Skeletal muscle tissue (tissue), 4 donors: ENCODE results near the gene CDH23. TPM values are rescaled to one million over a fixed set of nuclear protein-coding genes. Genes with fewer than 3 reads are reported as not detected.

Experiments used
- H3K27ac ChIP-seq: one replicate; pipeline ENCODE4 v1.7.0; 2013; ENCODE audit warnings: mild to moderate bottlenecking, low read depth, low read length, inconsistent platforms
- H3K27me3 ChIP-seq, 3 donors: one replicate each; pipeline ENCODE4 v1.7.0; 2013; ENCODE audit warnings: low read length in 3 of 3; ENCODE audit not compliant: control insufficient read depth in 3 of 3, insufficient read depth in 3 of 3
- H3K36me3 ChIP-seq, 3 donors: one replicate each; pipeline ENCODE4 v1.7.0; 2013; ENCODE audit warnings: low read length in 3 of 3; ENCODE audit not compliant: control insufficient read depth in 3 of 3, insufficient read depth in 3 of 3
- H3K4me1 ChIP-seq, 3 donors: one replicate each; pipeline ENCODE4 v1.7.0; 2013; ENCODE audit warnings: low read length in 3 of 3, mild to moderate bottlenecking in 3 of 3; ENCODE audit not compliant: control insufficient read depth in 3 of 3, insufficient read depth in 3 of 3
- H3K4me3 ChIP-seq, 3 donors: one replicate each; pipeline ENCODE4 v1.7.0; 2013; ENCODE audit warnings: low read length in 3 of 3
- H3K9ac ChIP-seq, 3 donors: one replicate each; pipeline ENCODE4 v1.7.0; 2013; ENCODE audit warnings: low read length in 3 of 3, mild to moderate bottlenecking in 3 of 3, moderate library complexity in 2 of 3, low read depth in 1 of 3
- H3K9me3 ChIP-seq, 3 donors: one replicate each; pipeline ENCODE4 v1.7.0; 2013; ENCODE audit warnings: low read length in 3 of 3; ENCODE audit not compliant: control insufficient read depth in 3 of 3
- total RNA-seq: library from RNA; depleted of rRNA; stranded (reverse); fragments of >200 nt; gene quantifications from one replicate; pipeline ENCODE4 v1.2.3, GENCODE V29; 2014
- donor health status: Osteomylitis.

Gene CDH23
- total RNA-seq, 1 donor from 2014 or later, result 3.7 TPM

DNA sequence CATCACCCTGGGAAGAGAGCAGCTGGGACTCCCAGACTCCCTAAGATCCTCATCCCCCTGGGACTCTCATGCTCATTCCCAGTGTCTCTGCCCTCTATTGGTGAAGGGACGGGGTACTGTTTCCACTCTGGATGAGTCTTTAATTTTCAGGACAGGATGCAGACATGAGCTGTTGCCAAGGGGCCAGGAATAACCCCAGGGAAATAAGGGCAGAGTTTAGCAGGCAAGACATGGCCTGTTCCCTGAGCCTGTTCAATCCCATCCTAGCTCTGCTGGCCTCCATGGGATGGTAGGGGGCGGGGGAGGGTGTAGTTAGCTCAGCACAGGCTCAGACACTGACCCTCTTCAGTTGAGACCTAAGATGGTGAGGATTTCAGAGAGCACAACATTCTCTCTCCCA lies 308.9 kb downstream of the CDH23 start:
- Histone ChIP-seq H3K36me3 (no peaks in the 10 kb centered on the region), H3K4me3 (no peak overlapping the region), H3K27ac (no peak overlapping the region), H3K9ac (peak overlapping the region in 1 of 3 donors; percentile 25), H3K9me3 (no peaks in the 10 kb centered on the region), H3K27me3 (no peaks in the 10 kb centered on the region), H3K4me1 (peaks cover 17 to 19% (median 18%) of the 10 kb centered on the region in 3 donors)

DNA sequence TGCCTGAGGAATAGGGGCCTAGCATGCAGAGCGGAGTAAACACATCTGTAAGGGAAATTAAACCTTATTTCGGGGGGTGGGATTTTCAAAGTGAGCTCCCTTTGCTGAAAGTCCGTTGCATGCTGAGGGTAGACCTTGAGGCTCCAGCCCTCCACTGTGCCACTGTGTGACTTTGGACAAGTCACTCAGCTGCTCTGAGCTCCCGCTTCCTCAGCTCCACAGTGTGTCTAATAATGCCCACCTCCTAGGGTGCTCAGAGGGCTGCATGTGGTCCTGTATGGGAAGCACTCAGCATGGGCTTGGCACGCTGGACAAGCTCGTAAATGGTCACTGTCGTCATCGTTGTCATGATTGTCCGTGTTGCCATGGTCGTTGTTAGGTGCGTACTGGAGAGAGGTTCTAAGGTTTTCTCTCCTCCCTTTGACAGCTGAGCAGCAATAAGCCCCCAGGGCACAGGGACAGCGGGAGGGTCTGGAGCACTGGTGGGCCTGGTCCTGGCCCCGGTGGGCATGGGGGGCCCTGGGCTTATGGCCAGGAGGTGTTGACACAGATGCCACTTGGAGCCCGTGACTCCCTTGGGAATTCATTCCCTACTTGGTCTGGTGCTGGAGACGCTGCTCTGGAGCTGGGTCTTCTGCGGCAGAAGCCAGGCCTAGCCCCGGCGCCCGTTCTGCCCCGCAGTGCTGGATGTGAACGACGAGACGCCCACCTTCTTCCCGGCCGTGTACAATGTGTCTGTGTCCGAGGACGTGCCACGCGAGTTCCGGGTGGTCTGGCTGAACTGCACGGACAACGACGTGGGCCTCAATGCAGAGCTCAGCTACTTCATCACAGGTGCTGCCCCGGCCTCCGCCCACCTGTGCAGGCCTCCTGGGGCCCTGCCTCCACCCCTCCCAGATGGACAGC lies 309.7 kb downstream of the CDH23 start:
- H3K9me3 ChIP-seq, result no peaks in the 10 kb centered on the region
- no peaks in the 10 kb centered on the region for H3K27me3 ChIP-seq
- H3K4me3 ChIP-seq, result no peak overlapping the region
- H3K9ac ChIP-seq, result peak overlapping the region in 1 of 3 donors; percentile 25
- H3K4me1 ChIP-seq, result peaks cover 8 to 10% (median 9%) of the 10 kb centered on the region in 3 donors
- no peak overlapping the region for H3K27ac ChIP-seq
- H3K36me3 ChIP-seq, result no peaks in the 10 kb centered on the region

DNA sequence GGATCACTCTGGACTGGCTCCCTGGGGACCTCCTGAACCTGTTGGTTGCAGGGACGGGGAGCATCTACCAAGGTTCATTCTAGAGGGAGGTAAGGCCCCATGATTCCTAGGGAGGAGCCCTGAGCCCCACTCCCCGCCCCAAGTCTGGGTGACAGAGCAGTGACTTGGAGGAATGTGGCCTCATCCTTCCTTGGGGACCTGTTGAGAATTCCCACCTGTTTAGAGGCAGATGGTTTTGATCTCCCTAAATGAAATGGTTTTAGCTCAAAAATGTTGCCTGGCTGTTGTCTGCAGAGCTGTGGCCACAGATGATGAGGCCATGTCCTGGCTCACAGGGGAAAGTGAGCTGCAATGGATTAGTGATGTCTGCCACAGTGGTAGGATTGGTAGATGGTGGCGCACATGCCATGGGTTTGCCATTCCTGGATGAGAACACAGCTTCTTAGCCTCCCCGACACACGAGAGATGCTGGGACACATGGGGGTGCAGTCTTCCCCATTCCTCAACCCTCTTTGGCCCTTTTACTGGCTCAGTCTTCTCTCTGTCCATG lies 310.6 kb downstream of the CDH23 start:
- Histone ChIP-seq H3K9ac (no peak overlapping the region), H3K4me1 (peaks cover 8 to 9% (median 9%) of the 10 kb centered on the region in 3 donors), H3K27ac (no peak overlapping the region), H3K9me3 (no peaks in the 10 kb centered on the region), H3K4me3 (no peak overlapping the region), H3K27me3 (no peaks in the 10 kb centered on the region), H3K36me3 (no peaks in the 10 kb centered on the region)

DNA sequence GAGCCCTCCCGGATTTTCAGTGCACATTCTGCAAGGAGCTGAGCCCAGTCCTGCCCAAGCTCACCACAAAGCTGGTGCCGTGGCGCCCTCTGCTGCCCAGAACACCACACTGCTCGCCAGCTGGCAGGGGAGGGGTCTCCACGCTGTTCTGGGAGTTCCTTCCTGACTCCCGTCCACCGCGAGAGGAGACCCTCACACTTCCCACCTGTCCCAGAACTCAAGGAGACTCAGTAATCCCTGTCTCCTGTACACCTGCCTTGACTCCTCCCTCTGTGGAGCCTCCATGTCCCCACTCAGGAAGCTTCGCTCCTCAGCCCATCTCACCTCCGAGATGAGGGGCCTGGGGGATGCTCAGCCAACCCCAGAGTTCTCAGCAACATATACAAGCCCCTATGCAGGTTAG lies 311.6 kb downstream of the CDH23 start:
- Histone ChIP-seq H3K4me3 (no peak overlapping the region), H3K27me3 (no peaks in the 10 kb centered on the region), H3K36me3 (no peaks in the 10 kb centered on the region), H3K27ac (no peak overlapping the region), H3K4me1 (peaks cover 16 to 18% (median 17%) of the 10 kb centered on the region in 3 donors), H3K9ac (no peak overlapping the region), H3K9me3 (no peaks in the 10 kb centered on the region)

DNA sequence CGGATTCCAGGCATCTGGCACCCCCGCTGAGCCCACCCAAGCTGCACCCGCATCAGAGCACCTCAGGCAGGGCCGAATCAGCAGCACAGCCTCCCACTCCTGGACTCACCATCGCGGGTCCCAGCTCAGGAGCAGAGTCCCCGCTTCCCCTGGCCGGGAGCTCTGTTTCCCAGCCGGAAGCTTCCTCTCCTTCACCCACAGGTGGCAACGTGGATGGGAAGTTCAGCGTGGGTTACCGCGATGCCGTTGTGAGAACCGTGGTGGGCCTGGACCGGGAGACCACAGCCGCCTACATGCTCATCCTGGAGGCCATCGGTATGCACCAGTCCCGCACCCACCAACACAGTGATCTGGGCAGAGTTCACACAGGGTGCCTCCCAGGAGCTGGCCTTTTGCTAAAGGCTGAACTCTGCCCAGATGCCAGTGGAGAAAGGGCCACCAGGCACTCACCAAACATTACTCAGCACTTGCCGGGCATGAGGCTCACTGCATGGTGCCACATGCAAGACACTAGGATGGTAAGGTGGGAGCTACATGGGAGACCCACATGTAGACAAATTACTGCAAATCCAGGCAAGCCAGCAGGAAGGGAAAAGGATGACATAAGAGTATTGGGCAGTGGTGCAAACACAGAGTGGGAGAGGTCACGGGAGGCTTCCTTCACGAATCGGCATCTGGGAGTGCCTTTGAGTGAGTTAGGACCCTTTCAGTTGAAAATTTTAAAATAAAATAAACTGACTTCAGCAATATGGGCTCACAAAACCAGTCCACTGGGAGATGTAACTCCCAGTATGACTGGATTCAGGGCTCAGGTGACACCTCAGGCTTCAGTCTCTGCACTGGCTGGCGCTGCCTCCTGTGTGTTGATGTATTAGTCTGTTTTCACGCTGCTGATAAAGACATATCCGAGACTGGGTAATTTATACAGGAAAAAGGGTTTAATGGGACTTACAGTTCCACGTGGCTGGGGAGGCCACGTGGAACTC lies 312.5 kb downstream of the CDH23 start:
- peaks cover 24 to 27% (median 25%) of the 10 kb centered on the region in 3 donors for H3K4me1 ChIP-seq
- no peaks in the 10 kb centered on the region for H3K27me3 ChIP-seq
- no peaks in the 10 kb centered on the region for H3K36me3 ChIP-seq
- no peak overlapping the region for H3K9ac ChIP-seq
- no peaks in the 10 kb centered on the region for H3K9me3 ChIP-seq
- H3K4me3 ChIP-seq, result no peak overlapping the region
- H3K27ac ChIP-seq, result no peak overlapping the region

DNA sequence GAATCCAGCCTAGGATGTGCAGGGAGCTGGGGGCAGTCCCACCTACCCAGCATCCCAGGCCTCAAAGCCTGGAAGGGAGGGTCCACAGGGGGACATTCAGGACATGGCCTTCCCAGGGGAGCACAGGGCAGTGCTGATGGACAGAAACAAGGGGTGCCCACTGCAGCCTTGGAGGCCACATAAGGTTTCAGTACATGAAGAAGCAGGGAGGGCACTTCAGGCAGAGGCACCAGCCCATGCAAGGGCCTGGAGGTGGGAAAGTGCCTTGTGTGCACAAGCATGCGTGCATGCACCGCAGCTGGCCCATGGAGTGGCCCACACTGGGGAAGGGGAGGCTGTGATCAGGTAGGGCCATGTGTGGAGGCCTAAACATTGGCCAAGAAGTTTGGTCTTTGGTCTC lies 313.8 kb downstream of the CDH23 start:
- no peaks in the 10 kb centered on the region for H3K36me3 ChIP-seq
- H3K27me3 ChIP-seq, result no peaks in the 10 kb centered on the region
- no peak overlapping the region for H3K27ac ChIP-seq
- no peak overlapping the region for H3K4me3 ChIP-seq
- H3K9me3 ChIP-seq, result no peaks in the 10 kb centered on the region
- H3K9ac ChIP-seq, result no peak overlapping the region
- peaks cover 37 to 40% (median 37%) of the 10 kb centered on the region in 3 donors for H3K4me1 ChIP-seq

DNA sequence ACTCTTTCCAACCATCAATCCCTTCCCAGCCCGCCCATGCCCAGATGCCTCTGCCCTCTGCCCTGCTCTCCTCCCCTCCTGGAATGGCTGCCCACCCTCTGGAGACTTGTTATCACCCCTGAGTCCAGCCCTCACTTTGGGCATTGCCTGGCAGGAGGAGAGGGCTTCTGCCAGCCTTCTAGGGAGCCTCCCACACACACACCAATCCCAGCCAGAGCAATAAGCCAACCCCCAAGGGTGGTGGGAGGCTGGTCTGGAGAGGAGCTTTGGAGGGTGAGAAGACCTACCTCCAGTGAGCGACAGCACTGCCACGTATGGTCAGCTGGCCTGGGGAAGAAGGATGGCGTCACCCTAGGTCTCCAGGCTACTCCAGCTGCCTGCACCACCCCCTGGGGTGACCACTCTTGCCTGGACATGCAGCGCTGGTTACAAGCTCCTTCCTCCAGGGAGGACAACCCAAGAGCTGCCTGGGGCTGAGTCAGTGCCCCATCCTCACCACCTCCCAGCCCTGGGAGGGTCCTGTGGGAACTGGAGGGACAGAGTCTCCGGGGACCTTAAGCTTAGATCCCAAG lies 314.4 kb downstream of the CDH23 start:
- peaks cover 37 to 42% (median 39%) of the 10 kb centered on the region in 3 donors for H3K4me1 ChIP-seq
- no peak overlapping the region for H3K4me3 ChIP-seq
- H3K9ac ChIP-seq, result no peak overlapping the region
- H3K36me3 ChIP-seq, result no peaks in the 10 kb centered on the region
- no peak overlapping the region for H3K27ac ChIP-seq
- no peaks in the 10 kb centered on the region for H3K27me3 ChIP-seq
- no peaks in the 10 kb centered on the region for H3K9me3 ChIP-seq

DNA sequence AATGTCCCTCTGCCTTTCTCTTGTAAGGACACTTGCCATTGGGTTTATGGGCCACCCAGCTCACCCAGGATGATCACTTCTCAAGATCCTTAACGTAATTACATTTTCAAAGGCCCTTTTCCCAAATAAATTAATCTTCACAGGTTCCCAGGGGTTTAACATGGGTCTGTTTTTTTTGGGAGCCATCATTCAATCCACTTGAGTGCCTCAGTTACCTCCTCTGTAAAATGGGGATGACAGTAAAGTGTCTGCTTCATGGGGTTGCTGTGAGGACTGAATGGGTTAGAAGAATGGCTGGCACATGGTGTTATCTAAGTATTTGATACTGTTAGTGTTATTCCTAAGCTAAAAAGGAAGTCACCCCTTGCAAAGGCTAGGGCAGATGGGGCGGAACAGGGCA lies 315.4 kb downstream of the CDH23 start:
- peaks cover 37 to 42% (median 39%) of the 10 kb centered on the region in 3 donors for H3K4me1 ChIP-seq

DNA sequence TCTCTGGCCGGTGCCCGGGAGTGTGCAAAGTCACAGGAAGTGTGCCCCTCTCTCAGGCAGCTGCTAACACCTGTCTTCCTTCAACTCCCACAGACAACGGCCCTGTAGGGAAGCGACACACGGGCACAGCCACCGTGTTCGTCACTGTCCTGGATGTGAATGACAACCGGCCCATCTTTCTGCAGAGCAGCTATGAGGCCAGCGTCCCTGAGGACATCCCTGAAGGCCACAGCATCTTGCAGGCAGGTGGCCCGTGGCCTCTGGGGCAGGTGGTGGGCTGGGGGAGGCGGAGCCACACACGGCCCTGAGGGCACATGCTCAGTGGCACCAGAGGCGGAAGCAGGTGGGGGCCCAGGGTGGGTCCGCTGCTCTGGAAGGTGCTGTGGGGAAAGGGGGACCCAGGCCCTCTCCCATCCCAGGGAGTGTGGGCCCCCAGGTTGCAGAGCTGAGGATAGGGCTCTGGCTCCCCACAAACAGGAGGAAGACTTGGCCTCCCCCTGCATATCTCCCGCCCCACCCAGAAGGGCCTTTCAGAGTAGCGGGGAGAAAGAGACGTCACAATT lies 315.9 kb downstream of the CDH23 start:
- Histone ChIP-seq H3K36me3 (no peaks in the 10 kb centered on the region), H3K27ac (peak overlapping the region; percentile 79), H3K4me1 (peaks cover 37 to 42% (median 42%) of the 10 kb centered on the region in 3 donors), H3K9ac (peak overlapping the region; percentile 23 to 71 (median 43)), H3K4me3 (no peak overlapping the region), H3K9me3 (no peaks in the 10 kb centered on the region), H3K27me3 (no peaks in the 10 kb centered on the region)

More for the DNA sequence above, 315.4 kb downstream of the CDH23 start:
- no peak overlapping the region for H3K9ac ChIP-seq
- H3K27me3 ChIP-seq, result no peaks in the 10 kb centered on the region
- H3K4me3 ChIP-seq, result no peak overlapping the region
- H3K36me3 ChIP-seq, result no peaks in the 10 kb centered on the region
- no peaks in the 10 kb centered on the region for H3K9me3 ChIP-seq
- peak overlapping the region; percentile 79 for H3K27ac ChIP-seq
